DOHH2 (cell line): ENCODE results near the gene DNAAF5.

Experiments
- CTCF ChIP-seq: fragments of 200-600 bp; sonication (generic); IDR thresholded peaks from one replicate; pipeline ENCODE4 v1.5.1; 2014; ENCODE audit warnings: antibody characterized with exemption, mild to moderate bottlenecking, low read depth, low read length; ENCODE audit not compliant: poor library complexity, severe bottlenecking
- EZH2phosphoT487 ChIP-seq: fragments of 200-600 bp; sonication (generic); IDR thresholded peaks from 2 replicates; pipeline ENCODE4 v1.6.1; 2017; ENCODE audit warnings: borderline replicate concordance, mild to moderate bottlenecking, antibody characterized with exemption, low read length, moderate library complexity, mixed read lengths

DNA sequence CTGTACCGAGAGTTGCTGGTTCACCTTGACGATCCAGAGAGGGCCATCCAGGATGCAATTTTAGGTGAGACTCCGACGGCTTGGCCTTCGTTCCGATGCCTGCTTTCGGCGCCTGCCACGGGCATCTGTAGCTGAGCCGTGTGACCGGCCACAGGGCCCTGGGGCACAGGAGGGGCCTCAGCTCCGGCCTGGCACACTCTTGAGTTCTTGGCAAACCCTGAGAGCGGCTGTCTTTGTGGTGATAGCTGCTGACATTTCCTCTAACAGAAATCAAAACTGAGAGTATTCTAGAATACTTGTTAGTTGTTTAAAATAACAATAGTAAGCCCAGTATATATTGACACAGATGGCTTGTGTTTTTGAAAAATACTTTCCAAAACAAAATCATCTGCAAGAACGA lies 53.6 kb downstream of the DNAAF5 start:
- TF ChIP-seq CTCF (no peak), EZH2phosphoT487 (no peak)
